Vagina (tissue), 2 donors: ENCODE results near the gene ZNHIT1.

Experiments used
- POLR2A ChIP-seq, 2 donors: fragments of 450-650 bp; IDR thresholded peaks; one replicate each; pipeline ENCODE4 v1.6.1; 2017; ENCODE audit warnings: antibody characterized with exemption in 2 of 2, mild to moderate bottlenecking in 2 of 2, moderate library complexity in 2 of 2
- POLR2AphosphoS5 ChIP-seq, 2 donors: sonication (generic); formaldehyde crosslinking; IDR thresholded peaks; one replicate each; pipeline ENCODE4 v1.9.0; 2017; ENCODE audit warnings: antibody characterized with exemption in 2 of 2, mild to moderate bottlenecking in 2 of 2, low read depth in 1 of 2; ENCODE audit not compliant: insufficient read depth in 1 of 2

DNA sequence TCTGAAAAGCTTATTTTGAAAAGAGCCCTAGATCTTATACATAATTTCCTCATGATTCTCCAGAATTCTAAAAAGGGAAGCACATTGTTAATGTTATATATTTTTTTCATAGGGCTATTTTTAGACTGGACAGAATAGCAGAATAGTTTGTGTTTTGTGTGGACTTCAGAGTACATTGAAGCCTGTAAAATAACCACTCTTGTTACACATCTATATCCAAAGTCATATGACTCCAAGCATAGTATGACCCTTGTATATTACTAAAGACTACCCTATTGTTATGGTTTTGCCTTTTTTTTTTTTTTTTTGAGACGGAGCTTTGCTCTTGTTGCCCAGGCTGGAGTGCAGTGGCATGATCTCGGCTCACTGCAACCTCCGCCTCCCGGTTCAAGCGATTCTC lies 53.1 kb downstream of the ZNHIT1 start:
- TF ChIP-seq POLR2A (IDR thresholded peaks at IDR 0.05) (no peak), POLR2AphosphoS5 (IDR thresholded peaks at IDR 0.05; ENCODE audit: insufficient read depth in 1 of 2, low read depth in 1 of 2) (no peak)
